GM21390 (cell line): ENCODE data around the gene ZBTB11.
A peak's percentile ranks its signal among the peaks of the same experiment; 100 is the strongest.
"Not testable (repeated sequence)": the region's sequence is repeated elsewhere in the genome, so short reads cannot be mapped to it uniquely, and the experiment has no call there.

Experiments used
- ATAC-seq: cut with Tn5 transposase; IDR thresholded peaks from one replicate; pipeline ENCODE4 v1.9.1; 2021; ENCODE audit not compliant: unreplicated experiment

The ZBTB11 gene

DNA sequence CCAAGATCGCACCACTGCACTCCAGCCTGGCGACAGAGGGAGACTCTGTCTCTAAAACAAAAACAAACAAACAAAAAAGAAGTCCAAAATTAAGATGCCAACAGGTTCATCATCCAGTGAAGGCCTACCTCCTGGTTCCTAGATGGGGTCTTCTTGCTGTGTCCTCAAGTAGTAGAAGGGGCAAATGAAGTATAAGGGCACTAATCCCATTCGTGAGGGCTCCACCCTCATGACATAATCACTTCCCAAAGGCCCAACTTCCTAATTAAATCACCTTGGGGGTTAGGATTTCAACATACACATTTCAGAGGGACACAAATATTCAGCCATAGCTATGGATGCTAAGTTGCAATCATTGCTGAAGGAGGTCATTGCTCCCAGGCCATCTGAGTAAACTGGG, 57.2 kb downstream of the ZBTB11 start:
- no peak for ATAC-seq

DNA sequence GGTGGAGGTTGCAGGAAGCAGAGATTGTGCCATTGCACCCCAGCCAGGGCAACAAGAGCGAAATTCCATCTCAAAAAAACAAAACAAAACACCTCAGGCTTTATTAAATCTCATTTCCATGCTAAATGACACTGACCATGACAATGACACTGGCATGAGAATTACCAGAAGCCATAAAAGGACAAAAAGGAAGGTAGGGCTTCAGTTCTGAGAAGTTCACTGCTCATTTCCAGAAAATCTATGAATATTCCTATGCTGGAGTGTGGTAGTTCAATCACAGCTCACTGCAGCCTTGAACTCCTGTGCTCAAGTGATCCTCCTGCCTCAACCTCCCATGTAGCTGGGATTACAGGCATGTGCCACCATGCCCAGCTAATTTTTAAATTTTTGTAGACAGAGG, 58.2 kb downstream of the ZBTB11 start:
- no peak for ATAC-seq

DNA sequence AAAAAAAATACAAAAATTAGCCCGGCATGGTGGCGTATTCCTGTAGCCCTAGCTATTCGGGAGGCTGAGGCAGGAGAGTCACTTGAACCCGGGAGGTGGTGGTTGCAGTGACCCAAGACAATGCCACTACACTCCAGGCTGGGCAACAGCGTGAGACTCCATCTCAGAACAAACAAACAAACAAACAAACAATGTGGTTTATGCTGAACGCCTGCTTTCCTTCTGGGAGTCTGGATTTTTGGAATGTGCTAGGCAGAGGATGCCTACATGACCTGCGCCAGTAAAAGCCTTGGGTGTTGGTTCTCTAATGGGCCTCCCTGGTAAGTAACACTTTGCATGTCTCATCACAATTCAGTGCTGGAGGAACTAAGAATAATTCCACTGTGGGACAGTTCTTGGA, 59.5 kb downstream of the ZBTB11 start:
- no peak for ATAC-seq

DNA sequence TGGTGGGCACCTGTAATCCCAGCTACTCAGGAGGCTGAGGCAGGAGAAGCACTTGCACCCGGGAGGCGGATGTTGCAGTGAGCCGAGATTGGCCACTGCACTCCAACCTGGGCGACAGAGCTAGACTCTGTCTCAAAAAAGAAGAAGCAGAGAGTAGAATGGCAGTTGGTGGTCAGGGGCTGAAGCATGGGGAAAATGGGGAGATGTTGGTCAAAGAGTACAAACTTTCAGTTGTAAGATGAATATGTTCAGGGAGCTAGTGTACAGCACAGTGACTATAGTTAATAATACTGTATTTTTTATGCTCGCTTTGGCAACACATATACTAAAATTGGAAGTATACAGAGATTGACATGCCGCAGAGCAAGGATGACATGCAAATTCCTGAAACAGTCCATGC, 61.4 kb downstream of the ZBTB11 start:
- no peak for ATAC-seq

DNA sequence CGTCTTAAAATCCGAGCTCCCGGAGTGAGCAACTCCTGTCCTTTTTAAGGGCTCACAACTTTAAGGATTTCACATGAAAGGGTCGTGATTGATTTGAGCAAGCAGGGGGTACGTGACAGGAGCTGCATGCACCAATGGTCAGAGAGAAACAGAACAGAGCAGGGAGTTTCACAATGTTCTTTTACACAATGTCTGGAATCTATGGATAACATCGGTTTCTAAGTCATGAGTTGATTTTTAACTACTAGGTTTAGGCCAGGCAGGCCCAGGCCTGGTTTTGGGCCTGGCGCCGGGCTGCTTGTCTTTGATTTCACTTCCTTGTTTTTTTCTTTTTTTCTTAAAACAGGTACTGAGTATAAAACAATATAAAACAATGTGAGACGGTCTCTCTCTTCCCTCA, 63.9 kb downstream of the ZBTB11 start:
- ATAC-seq, result not testable (repeated sequence)

DNA sequence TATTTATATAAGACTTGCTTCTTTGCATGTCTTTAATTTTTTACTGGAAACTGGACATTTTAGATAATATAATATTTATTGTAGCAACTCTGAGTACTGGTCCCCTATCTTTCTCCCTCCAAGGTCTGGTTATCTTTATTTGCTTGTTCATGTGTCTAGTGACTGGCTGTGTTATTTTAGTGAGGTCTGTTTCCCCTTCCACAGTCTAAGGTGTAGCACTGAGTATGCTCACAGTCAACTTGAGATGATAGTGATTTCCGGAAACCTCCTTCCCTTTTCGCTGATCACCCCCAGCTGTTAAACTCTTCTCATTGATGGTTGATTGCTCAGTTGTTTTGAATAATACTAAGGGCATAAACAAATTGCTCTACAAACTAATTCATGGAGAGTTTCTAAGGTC, 65.9 kb downstream of the ZBTB11 start:
- peak; percentile 53 for ATAC-seq

DNA sequence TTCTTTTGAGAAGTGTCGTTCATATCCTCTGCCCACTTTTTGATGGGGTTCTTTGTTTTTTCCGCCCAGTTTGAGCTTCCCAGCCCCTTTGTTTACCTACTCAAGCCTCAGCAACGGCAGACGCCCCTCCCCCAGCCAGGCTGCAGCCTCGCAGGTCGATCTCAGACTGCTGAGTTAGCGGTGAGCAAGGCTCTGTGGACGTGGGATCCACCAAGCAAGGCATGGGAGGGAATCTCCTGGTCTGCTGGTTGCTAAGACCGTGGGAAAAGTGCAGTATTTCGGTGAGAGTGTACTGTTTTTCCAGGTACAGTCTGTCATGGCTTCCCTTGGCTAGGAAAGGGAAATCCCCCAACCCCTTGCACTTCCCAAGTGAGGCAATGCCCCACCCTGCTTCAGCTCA, 71.5 kb downstream of the ZBTB11 start:
- ATAC-seq, result not testable (repeated sequence)

DNA sequence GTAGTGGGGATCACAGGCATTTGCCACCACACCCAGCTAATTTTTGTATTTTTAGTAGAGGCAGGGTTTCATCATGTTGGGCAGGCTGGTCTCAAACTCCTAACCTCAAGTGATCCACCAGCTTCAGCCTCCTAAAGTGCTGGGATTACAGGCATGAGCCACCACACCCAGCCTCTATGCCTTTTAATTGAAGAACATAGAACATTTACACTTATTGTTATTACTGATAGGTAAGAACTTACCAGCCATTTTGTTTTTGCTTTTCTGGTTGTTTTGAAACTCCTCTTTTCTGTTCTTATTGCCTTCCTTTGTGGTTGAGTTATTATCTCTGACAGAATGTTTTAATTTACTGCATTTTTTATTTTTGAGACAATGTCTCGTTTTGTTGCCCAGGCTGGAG, 73.7 kb downstream of the ZBTB11 start:
- ATAC-seq, result no peak

DNA sequence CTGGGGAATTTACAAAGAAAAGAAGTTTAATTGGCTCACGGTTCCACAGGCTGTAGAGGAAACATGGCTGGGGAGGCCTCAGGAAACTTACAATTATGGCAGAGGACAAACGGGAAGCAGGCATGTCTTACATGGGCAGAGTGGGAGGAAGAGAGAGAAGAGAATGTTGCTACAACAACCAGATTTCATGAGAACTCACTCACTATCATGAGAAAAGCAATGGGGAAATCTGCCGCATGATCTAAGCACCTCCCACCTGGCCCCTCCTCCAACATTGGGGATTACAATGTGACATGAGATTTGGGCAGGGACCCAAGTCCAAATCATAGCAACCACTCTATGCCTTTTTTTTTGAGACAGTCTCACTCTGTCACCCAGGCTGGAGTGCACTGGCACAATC, 74.2 kb downstream of the ZBTB11 start:
- no peak for ATAC-seq
